Hepatic stellate cell (primary cell): ENCODE data around the gene ALDOB.
"Not testable (repeated sequence)": the region's sequence is repeated elsewhere in the genome, so short reads cannot be mapped to it uniquely, and the experiment has no call there.

Experiments
- DNase-seq: peaks from one replicate; pipeline ENCODE4 v3.0.0; 2011; ENCODE audit warnings: low spot score

ALDOB gene

DNA sequence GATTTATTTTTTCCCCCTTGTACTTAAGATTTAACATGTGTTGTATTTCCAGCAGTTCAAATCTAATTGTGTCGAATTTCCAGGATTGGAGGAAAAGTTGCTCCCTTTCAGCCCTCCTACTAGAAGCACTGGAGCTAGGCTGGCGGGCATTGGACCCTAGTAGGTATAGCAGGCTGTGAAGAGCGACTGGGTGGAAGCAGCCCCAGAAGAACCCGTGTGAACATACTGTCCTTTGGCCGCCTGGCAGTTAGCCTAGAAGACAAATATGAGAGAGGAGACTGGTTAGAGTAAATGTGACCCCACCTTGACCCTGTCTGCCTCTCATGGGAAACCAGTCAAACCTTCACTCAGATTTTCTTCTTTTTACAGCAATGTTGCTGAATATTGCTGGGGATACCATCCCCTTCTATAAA, 13.9 kb downstream of the ALDOB start:
- no peak for DNase-seq

DNA sequence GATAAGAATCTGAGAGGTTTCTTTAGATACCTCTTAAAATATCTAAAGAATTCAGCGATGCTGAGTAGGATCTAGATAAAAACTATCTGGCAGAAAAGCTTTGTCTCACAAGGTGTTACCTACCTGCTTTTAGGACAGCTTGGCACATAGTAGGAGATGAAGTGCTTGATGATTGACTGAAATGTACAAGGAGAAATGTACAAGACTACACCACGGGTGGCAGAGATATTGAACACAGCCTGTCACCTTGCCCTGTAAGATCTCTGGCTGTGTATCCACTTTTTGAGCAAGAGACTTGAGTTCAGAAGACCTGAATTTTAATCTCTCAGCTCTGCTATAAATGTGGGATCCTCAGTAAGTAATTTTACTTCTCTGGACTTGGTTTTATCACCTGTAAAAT, 15.7 kb downstream of the ALDOB start:
- DNase-seq = no peak

DNA sequence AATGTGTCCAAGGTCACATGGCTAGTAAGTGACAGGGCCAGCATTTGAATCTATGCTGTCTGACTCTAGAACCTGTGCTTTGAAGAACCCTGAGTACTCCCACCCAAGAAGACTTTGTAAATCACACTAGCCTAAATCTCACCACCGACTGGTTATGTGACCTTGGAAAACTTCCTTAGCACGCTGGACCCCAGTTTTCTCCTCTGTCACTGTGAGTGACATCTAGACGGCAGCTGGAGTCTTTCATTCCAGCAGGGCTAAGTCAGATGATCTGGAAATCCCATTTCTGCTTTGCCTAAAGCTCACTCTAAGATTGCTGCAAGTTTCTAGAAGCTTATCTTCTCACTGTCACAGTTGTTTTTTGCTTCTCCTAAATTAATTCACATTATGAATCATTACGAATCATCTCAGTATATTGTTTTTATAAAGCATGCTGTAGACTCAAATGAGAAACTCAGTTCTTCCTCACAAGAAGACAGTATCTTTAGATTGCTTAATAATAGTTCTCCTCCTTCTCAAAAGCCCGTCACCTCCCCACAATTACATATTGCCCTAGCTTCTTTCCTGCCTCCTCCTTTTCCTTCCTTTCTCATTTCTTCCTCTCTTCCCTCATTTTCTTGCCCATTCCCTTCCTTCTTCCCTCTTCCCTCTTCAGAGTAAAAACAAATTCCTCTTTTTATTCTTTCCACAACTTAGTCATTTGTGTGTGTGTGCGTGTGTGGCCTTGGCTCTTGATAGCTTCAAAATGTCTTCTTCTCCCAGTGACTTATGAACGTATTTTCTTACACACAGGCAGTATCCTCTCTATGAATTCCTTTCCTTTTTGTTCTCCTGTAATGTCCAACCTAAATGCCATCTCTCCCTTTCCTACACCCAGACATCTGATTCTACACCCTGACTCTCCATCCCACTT, 16.8 kb downstream of the ALDOB start:
- DNase-seq = no peak

GRCh38 chr9:101417977-101418376, 17.6 kb downstream of the ALDOB start:
- no peak for DNase-seq

- DNase-seq = no peak
Measured at GRCh38 chr9:101417389-101417788, 18.2 kb downstream of the ALDOB start.

GRCh38 chr9:101415578-101415977, 20.0 kb downstream of the ALDOB start:
- no peak for DNase-seq

DNA sequence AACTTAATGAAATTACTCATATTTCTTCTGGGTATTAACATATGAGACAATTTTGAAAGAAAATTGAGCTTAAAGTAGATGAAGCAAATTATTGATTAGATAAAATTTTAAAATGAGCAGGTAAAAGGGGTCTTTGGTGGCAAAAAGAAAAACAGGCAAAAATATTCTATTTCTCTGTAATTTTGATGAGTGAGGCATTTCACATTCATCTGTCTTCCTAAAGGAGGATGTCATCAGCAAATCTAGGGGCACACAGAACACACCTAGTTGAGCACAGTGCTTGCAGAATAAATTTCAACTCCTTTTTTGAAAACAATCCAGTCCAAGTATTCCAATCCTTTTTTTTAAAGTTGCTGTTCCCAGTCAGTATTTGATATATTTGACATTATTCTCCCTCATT, 20.7 kb downstream of the ALDOB start:
- DNase-seq = no peak

DNA sequence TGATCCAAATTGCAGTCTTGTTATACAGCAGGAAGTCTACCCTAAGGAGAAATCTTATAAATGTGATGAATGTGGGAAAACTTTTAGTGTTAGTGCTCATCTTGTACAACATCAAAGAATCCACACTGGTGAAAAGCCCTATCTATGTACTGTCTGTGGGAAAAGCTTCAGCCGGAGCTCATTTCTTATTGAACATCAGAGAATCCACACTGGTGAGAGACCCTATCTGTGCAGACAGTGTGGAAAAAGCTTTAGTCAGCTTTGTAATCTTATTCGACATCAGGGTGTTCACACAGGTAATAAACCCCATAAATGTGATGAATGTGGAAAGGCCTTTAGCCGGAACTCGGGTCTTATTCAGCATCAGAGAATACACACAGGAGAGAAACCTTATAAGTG, 26.5 kb downstream of the ALDOB start:
- DNase-seq = no peak

DNA sequence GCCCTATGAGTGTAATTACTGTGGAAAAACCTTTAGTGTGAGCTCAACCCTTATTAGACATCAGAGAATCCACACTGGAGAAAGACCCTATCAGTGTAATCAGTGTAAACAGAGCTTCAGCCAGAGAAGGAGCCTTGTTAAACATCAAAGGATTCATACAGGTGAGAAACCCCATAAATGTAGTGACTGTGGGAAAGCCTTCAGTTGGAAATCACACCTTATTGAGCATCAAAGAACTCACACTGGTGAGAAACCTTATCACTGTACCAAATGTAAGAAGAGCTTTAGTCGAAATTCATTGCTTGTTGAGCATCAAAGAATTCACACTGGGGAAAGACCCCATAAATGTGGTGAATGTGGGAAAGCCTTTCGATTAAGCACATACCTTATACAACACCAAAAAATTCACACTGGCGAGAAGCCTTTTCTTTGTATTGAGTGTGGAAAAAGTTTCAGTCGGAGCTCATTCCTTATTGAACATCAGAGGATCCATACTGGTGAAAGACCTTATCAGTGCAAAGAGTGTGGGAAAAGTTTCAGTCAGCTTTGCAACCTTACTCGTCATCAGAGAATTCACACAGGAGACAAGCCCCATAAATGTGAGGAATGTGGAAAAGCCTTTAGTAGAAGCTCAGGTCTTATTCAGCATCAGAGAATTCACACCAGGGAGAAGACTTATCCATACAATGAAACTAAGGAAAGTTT, 27.0 kb downstream of the ALDOB start:
- DNase-seq = no peak

DNA sequence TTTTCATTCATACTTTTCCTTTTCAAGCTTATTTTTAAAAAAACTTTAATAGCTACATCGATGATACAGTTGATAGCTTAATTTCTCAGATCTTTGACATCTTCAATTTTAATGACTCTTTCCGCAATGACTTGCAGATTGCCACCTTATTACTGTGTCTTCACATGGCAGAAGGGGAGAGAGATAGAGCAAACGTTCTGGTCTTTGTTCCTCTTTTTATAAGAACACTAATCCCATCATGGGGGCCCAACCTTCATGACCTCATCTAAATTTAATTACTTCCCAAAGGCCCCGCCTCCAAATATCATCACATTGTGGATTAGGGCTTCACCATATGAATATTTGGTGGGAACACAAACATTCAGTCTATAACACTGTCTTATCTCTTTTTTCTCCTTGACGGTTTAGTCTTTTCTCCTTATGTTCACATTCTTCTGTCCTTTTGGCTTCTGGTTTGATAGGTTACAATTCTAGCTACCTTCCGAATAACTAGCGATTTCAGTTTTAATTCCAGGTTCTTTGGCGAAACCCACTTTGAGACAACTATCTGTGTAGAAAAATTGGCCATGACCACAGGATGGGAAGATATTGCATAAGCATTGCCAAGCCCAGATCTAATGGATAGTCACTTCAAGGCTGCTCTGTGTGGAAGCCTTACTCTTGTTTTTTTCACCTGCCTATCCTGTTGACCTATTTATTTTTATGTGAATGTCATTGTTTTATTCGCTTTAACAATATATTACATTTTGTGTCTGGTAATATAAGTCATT, 31.9 kb downstream of the ALDOB start:
- no peak for DNase-seq

GRCh38 chr9:101400120-101400519, 35.5 kb downstream of the ALDOB start:
- no peak for DNase-seq

- DNase-seq = no peak
Measured at GRCh38 chr9:101399643-101399970, 36.0 kb downstream of the ALDOB start.

- DNase-seq = no peak
Measured at GRCh38 chr9:101398930-101399642, 36.5 kb downstream of the ALDOB start.

DNA sequence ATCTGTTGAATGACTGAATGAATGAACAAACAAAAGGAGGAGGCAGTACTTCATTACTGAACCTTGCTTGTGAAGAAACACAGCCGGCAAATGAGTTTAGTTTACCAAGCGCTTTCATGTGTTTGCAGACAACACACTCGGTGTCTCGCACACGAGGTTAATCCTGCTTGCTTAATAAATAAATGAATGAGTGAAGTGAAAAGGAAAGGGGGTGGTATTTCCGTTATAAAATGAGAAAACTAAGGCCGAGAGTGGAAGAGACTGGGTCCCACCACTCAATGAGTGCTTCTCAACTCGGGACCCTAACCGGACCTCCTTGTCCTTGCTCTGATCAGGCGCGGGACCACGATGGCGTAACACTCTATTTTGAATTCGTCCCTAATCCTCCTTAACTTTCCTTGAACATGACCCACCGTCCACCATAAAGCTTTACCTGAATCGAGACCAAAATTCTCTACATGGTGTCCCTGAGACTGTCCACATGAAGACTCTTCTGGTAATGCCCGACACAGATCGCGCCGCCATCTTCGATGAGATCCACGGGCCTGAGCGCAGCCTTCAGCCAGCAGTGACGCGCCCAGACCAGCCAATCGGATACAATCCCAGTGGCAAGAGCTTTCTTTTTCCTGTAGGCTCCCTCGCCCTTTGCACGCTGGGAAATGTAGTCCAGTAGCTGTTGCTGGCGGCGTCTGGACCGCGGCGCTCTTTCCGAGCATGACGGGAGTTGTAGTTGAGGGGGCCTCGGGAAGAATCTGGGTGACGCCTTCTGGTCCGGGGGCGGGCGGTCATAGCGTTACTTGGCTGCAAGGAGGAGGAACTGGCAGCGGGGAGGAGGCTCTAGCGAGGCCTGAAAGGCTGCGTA, 37.3 kb downstream of the ALDOB start, which contains the start of the genes MRPL50 and ZNF189:
Gene MRPL50, minus strand, starts transcription at position 551 of the 862 bp plus-strand sequence. Its CDS starts 26 bp downstream, at position 525.
Gene ZNF189, plus strand, starts transcription at position 784 of the 862 bp plus-strand sequence. CDS start 306 bp downstream, outside the sequence.
- peak; percentile 89 for DNase-seq

DNA sequence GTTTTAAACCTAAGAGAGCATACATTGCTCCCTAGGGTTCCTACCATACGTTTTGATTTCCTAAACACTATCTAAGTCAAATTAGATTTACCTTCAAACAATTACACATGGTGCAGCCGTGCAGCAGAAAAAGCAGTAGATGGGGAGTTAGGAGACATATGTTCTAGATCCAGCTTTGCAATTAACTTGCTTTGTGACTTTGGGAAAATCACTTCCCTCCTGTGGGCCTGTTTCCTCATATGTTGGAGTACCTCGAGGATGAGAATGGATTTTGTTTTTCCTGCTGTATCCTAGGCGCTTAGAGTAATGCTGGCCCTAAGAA, 37.9 kb downstream of the ALDOB start:
- DNase-seq = no peak

DNA sequence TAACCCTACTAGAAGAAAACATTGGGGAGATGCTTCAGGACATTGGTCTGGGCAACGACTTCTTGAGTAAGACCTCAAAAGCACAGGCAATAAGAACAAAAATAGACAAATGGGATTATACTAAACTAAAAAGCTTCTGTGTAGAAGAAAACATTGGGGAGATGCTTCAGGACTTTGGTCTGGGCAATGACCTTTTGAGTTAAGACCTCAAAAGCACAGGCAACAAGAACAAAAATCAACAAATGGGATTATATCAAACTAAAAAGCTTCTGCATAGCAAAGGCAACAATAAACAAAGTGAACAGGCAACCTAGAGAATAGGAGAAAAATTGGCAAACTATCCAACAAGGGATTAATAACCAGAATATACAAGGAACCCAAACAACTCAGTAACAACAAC, 40.9 kb downstream of the ALDOB start:
- DNase-seq = no peak

- no peak for DNase-seq
Measured at GRCh38 chr9:101393135-101393534, 42.4 kb downstream of the ALDOB start.

DNA sequence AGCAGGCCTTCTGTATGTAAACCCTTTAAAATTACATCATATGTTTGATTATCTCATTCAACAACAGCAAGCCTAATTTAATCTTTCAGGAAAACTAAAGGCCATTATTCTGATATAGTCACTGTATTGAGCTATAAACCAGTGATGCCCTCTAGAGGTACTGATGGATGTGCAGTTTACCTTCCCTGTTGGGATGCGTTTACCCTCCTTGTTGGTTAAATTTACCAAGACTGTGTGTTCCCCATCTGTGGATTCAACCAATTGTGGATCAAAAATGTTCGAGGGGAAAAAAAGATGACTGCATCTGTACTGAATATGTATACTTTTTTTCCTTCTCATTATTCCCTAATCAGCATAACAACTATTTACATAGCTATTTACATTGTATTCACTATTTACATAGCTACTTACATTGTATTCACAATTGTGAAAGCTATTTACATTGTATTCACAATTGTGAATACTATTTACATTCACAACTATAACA, 47.0 kb downstream of the ALDOB start:
- no peak for DNase-seq

DNA sequence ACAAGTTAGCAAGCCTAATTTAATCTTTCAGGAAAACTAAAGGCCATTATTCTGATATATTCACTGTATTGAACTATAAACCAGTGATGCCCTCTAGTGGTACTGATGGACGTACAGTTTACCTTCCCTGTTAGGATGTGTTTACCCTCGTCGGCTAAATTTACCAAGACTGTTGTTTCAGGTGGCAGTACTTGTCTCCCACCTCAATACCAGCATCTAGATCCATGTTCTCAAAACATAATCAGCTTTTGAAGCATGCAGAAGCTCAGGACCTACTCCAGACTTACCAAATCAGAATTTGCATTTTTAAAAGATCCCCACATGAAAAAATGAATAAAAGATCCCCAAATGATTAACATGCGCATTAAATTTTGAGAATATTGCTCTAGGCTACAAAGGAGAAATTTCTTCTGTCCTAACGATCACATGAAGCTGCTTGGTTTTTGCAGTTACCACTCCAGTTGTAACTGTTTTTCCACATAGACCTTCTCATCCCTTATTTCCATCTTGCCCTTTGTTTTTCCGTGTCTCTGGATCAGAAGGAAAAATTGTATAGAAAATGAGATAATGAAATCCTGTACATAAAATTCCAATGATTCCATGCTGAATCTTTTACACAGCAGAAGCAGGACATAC, 47.6 kb downstream of the ALDOB start:
- DNase-seq = no peak

GRCh38 chr9:101384873-101385536, 50.6 kb downstream of the ALDOB start, which contains the start of gene BAAT:
Gene BAAT (minus strand): TSS chr9:101385006. CDS start chr9:101371404, 13,602 bp downstream.
- not testable (repeated sequence) for DNase-seq
